Retinal pigment epithelial cell (primary cell): ENCODE results near the gene ARHGAP9.
A peak's percentile ranks its signal among the peaks of the same experiment; 100 is the strongest.

Experiments
- DNase-seq: peaks from one replicate; pipeline ENCODE4 v3.0.0-alpha.2; 2010; ENCODE audit warnings: low read depth
- H3K4me3 ChIP-seq: 2 replicates; pipeline ENCODE4 v1.5.1; 2011; ENCODE audit warnings: mild to moderate bottlenecking, low read length, control low read depth, moderate library complexity
- TF ChIP-seq, protein P1 (sequence below): conservative IDR thresholded peaks from 2 replicates; pipeline ENCODE4 v1.5.1; 2011; ENCODE audit warnings: low read depth, low read length, control low read depth, inconsistent platforms

Gene ARHGAP9

DNA sequence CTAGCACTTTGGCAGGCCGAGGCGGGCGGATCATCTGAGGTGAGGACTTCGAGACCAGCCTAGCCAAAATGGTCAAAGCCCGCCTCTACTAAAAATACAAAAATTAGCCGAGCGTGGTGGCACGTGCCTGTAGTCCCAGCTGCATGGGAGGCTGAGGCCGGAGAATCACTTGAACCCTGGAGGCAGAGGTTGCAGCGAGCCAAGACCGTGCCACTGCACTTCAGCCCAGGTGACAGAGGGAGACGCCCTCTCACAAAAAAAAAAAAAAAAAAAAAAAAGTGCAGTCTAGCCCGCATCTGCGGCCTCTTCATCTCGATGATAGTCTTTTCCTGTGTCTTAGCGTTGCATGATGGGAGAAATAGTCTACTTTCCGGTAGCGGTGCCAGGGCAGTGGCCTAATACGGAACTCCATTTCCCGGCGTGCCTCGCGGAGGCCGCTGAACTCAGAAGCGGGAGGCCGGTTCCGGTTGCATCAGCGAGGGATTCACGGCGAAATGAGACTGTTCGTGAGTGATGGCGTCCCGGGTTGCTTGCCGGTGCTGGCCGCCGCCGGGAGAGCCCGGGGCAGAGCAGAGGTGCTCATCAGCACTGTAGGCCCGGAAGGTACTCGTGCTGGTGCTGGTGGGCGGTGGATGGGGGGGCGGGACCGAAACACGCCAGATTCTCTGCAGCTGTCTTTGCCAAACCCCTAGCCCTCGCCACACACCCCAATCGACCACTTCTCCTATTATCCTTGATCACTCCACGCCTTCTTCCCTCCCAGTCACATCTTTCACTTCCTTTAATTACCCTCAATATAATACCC, 8.1 kb upstream of the ARHGAP9 start, which contains the start of gene MARS1:
Gene MARS1, plus strand, starts transcription at position 472 of the 805 bp plus-strand sequence. Its CDS starts 23 bp downstream, at position 495.
- peak within 1 kb of the TSS; percentile 96 for H3K4me3 ChIP-seq
- peak; percentile 83 for DNase-seq
- TF ChIP-seq, protein P1, sequence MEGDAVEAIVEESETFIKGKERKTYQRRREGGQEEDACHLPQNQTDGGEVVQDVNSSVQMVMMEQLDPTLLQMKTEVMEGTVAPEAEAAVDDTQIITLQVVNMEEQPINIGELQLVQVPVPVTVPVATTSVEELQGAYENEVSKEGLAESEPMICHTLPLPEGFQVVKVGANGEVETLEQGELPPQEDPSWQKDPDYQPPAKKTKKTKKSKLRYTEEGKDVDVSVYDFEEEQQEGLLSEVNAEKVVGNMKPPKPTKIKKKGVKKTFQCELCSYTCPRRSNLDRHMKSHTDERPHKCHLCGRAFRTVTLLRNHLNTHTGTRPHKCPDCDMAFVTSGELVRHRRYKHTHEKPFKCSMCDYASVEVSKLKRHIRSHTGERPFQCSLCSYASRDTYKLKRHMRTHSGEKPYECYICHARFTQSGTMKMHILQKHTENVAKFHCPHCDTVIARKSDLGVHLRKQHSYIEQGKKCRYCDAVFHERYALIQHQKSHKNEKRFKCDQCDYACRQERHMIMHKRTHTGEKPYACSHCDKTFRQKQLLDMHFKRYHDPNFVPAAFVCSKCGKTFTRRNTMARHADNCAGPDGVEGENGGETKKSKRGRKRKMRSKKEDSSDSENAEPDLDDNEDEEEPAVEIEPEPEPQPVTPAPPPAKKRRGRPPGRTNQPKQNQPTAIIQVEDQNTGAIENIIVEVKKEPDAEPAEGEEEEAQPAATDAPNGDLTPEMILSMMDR, result no peak

DNA sequence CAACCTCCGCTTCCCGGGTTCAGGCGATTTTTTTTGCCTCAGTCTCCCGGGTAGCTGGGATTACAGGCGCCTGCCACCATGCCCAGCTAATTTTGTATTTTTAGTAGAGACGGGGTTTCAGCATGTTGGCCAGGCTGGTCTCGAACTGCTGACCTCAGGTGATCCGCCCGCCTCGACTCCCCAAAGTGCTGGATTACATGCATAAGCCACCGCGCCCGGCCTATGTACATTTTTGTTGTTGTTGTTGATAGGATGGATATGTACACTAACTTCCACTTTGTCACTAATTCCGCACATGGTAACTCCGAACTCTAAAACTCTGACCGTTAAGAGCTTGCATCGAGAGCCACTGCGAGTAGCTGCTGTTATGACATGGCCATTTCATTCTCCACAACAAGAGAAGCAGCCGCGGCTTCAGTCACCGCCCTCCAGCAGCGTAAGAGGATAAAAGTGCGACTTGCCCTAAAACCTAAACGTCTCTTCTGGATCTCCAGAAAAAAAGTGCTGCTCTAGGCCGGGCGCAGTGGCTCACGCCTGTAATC, 7.5 kb upstream of the ARHGAP9 start:
- TF ChIP-seq, protein P1, result no peak
- no peak for DNase-seq
- H3K4me3 ChIP-seq, result peak overlapping the region; percentile 96

DNA sequence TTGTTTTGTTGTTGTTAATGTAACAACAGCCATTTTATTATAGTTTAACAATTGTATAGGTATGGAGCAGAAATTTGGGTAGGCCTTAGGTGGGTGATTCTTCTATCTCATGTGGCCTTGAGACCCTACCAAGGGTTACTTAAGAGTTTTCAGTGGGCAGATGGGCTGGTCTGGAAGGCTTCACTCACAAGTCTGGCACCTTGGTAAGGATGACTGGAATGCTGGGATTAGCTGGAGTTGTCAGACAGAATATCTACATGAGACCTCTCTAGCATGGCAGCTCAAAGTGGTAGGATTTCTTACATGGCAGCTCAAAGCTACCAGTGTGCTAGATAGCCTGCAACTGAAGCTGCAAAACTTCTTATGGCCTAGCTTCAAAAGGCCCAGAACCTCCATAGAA, 6.0 kb upstream of the ARHGAP9 start:
- no peak for DNase-seq
- no peak overlapping the region for H3K4me3 ChIP-seq
- TF ChIP-seq, protein P1, result no peak

DNA sequence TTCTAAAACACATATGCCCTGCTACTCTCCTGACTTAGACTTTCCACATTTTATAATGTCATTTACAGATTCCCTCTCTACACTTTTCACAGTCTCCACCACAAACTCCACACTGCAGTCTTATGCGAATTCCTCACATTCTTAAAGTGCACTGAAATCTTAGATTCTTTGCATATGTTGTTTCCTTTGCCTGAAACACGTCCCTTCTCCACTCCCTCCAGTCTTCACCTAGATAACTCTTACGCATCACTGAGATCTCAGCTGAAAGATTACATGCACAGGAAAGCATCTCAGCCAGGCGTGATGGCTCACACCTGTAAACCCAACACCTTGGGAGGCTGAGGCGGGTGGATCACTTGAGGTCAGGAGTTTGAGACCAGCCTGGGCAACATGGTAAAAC, 3.8 kb upstream of the ARHGAP9 start:
- DNase-seq, result no peak
- no peak overlapping the region for H3K4me3 ChIP-seq
- TF ChIP-seq, protein P1, result no peak

DNA sequence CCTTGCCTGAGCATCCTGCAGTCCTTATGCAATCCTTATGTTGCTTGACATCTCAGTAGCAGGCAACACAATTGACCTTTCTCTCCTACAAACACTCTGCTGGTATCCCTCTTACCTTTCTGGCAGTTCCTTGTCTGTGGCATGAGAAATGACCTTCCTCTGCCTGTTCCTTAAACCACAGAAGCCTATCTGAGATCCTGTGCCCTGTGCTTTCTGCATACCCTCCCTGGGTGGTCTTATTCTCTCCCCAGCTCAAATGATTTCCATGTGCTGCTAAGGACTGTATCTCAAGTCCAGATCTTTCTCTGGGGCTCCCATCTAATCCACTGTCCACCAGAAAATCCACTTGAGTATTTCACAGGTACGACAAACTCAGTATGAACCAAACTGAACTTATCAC, 2.0 kb upstream of the ARHGAP9 start:
- no peak for DNase-seq
- TF ChIP-seq, protein P1, result no peak
- H3K4me3 ChIP-seq, result no peak overlapping the region

DNA sequence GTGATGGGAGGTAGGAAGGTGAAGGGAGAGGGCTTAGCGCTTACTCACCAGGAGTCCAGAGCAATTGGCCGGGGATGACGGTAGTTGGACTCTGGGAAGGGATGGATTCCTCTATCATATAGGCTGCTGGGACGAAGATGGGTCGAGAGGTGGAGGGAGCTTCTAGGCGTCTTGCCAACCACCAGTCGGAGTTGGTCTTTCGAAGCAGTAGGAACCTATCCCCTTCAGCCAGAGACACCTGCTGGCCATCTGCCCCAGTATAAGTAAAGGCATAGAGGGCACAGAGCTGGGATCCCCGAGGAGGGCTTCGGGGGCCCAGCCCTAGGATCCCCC, 657 bp downstream of the ARHGAP9 start:
- H3K4me3 ChIP-seq, result no peak overlapping the region
- no peak for DNase-seq
- TF ChIP-seq, protein P1, result no peak
